GM21619 (cell line): ENCODE results near the gene TBCD.

Source experiments
- ATAC-seq: cut with Tn5 transposase; IDR thresholded peaks from one replicate; pipeline ENCODE4 v1.9.1; 2021; ENCODE audit not compliant: unreplicated experiment

TBCD gene

DNA sequence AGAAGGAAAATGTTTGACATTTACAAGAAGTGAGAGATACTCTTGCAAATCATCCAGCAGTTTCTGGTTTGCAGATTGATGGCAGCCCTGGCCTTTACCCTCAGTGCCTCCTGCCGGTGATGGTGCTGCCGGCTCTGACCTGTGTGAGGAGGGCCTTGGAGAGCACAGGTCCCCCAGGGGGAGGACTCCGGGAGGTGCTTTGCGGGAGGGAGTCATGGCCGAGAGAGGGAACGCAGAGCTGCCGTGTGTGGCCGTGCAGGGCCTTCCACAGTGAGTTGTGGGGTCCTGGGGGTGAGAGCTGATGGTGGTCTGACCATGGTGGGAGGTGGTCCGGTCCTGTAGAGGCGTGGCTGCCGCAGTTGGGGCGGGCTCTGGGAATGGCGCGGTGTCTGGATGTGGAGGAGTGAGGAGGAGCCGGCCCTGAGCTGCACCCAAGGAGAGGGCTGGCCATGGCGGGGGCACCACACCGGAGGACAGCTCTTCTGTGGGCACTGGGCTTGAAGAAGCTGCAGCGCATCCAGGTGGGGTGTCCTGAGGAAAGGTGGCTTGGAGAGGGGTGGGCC, 116.0 kb downstream of the TBCD start:
- no peak for ATAC-seq

DNA sequence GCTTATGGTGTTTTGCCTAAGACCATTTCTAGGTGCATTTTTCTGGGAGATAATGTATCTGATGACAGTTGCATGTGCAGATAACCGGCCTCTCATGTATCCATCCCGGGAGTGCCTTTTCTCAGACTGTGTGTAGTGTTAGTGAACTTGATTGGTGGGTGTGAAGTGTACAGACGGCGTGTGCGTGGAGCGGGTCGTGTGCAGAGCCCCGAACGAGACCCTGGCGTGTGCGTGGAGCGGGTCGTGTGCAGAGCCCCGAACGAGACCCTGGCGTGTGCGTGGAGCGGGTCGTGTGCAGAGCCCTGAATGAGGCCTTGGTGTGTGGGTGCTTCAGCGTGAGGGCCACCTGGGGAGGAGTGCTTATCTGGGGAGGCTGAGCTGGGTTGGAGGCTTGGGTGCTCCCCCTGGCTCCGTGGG, 116.9 kb downstream of the TBCD start:
- no peak for ATAC-seq

DNA sequence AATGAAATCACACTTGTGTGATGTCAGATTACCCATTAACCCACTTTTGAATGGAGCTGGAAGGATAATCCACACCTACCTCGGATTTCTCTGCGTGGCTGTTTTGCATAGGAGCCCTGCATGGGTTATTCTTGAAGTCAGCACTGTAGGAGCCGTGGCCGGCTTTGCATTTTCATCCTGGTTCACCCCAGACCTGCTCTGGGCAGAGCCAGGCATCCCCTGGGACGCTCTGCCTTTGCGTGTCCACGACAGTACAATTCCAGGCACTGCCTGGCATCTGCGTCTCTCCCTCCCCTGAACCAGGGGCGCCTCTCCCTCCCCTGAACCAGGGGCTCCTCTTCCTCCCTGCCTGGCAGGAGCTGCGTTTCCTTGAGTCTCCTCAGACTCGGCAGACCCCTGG, 117.7 kb downstream of the TBCD start:
- ATAC-seq, result no peak

DNA sequence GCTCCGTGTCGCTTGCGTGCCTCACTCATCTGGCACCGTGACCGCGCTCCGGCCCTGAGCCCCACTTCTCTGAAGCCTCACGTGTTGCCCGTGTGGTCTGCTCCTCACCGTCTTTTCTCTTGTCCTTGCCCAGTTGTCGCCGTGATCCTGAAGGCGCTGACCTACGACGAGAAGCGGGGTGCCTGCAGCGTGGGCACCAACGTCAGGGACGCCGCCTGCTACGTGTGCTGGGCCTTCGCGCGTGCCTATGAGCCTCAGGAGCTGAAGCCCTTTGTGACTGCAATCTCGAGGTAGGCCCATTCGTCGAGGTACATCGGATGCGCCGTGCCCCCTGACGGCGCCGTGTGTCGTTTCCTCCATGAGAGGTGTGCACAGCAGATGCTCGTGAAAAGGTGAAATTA, 118.2 kb downstream of the TBCD start:
- ATAC-seq, result no peak

DNA sequence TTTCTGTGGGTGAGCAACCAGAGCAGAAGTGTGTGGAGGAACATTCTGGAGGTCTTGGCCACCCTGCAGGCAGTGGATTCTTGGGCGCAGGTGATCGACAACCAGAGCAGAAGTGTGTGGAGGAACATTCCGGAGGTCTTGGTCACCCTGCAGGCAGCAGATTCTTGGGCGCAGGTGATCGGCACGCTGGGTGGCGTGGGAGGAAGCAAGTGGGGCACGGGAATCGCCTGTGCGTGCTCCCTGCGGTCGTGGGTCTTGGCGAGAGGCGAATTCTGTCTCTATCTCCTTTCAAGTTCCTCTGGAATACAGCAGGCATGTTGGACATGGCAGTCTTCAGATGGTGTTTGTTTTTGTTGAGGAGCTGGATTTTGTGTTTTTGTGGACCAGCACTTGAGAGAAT, 118.7 kb downstream of the TBCD start:
- ATAC-seq, result no peak

DNA sequence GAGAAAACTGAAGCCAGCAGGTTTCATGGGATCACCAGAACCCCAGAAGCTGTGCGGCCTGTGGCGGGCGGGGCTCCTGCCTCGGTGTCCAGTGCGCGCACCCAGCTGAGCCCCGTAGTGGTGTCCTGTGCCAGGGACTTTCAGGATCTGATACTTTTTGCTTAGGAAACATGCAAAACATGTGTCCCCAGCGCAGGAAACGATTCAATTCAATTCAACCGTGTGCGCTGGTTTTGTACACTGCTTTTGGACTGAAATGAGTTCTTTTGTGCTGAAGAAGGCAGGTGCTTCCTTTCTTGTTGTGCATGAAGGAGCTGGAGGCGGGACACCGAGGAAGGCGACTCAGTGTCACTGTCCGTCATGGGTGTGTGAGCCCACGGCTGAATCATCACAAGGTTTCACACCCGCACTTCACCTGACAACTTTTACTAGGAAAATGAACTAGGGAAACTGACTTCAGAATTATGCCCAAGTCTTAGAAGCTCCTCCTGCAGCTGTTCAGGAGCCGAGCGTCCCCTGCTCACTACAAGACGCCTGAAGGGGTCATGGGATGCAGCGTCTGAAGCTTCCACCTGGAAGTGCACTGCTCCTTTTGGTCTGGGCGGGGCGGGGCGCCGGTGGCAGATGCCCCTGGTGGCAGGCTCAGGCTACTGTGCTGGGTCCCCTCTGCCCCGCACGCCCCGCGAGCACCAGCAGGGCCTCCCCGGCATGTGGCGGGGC, 119.4 kb downstream of the TBCD start:
- ATAC-seq, result peak; percentile 74

DNA sequence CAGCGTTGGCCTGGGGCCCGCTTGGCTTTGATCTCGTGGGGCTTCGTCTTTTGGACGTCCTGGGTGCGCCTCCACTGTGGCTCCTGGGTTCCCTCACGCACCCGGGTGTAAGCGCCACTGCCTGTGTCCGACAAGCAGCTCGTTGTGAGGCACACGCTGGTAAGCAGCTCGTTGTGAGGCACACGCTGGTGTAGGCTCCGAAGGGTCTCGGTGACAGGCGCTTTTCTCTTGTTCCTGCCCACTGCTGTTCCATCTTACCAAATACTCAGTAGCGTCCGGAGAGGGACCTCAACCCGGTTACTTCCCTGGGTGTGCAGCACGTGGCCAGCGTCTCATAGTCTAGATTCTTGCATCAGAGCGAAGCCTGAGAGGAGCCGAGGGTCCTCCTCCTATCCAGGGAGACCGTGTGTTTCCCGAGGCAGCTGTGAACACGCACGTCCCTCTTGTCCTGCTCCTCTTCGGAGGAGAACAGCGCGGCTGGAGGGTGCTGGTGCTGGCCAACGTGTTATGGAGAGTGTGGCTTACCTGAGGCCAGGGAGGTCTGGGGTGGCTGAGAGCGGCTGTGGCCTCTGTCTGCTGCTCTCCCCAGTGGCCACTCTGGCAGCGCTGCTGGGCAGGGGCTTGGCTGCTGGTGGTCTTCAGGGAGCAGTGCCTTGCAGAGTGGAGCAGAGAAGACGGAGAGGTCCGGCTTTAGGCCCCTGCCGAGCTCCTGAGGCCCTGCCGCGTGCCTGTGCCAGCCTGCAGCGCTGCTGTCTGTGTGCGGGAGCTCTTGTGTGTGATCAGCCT, 120.1 kb downstream of the TBCD start:
- no peak for ATAC-seq

DNA sequence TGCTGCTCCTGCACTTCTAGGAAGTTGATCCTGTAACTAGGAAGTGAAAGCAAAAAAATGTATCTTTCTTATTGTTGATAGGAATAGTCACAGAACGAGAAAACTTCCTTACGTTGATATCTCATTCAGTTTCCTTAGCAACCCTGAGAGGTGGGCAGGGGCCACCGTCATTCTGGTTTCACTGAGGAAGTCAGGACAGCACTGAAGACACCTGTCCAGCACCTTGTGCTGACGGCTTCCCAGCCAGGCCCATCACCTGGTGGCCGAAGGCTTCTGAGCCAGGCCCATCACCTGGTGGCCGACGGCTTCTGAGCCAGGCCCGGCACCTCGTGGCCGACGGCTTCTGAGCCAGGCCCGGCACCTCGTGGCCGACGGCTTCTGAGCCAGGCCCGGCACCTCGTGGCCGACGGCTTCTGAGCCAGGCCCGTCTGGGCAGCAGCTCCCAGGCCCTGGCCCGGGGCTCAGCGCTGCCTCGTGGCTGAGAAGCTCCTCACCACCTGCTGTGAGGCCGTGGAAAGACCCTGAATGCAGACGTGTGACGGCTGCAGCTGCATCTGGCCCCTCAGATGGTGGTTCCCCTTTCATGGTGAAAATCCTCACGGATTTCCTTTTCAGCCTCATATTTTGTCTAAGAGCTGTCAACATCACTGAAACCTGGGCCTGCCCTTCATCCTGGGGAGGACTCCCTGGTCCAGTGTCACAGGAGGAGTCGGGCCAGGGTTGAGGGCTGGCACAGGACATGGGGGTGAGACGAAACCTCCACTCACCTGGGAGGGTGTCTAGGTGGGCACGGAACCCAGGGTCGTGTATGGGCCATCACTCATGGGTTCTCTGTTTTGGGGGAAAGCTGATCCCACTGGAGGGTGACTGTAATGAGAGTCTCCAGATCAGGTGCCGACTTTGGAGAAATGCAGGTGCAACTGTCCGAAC, 121.0 kb downstream of the TBCD start:
- no peak for ATAC-seq

DNA sequence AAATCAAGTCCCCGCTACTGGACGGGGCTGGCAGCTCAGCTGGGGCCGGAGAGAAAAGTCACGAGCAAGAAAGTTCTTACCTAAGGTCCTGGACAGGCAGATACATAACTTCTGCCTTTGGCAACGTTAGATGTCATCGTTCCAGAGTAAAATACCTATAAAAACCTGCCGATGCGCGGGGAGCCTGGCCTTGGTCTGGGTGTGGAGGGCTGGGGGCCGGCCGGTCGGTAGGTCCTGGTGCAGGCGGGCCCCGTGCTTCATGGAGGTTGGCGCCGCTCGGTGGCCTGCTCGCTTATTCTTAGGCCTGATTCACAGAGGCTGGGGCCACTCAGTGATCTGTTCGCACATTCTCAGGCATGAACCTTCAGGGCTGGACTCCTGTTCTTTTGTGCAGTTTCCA, 121.7 kb downstream of the TBCD start:
- ATAC-seq, result no peak

DNA sequence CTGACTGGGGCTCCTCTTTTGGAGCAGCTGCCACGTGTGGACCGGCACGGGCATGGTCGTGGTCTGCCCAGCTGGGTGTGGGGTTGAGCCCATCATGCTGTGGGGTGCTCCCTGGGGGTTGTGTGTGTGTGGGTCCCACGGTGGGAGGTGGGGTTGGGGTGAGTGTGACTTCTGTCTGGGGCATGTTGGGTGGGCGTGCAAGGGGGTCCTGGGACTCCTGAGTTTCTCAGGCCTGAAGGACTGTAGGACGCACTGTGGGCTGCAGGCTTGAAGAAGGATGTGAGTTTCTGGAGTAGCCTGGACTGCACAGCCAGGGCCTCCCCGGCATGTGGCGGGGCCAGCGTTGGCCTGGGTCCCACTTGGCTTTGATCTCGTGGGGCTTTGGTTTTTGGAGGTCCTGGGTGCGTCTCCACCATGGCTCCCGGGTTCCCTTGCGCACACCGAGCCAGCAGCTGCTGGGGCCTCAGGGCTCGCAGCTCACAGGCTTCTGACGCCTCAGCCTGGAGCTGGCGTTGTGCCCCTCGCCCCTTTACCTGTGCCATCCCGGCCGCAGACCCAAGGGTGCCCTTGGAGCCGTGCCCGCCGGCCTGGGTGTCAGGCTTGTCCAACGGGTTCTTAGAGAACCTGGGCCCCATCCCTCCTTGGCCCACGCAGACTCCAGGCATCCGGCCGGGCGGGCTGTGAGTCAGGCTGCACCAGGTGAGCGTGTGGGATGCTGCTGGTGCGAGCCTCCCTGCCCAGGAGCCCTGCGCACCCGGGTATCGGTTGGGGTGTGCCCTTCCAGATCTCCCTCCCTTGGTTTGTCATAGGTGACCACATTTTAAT, 122.4 kb downstream of the TBCD start:
- ATAC-seq, result no peak

DNA sequence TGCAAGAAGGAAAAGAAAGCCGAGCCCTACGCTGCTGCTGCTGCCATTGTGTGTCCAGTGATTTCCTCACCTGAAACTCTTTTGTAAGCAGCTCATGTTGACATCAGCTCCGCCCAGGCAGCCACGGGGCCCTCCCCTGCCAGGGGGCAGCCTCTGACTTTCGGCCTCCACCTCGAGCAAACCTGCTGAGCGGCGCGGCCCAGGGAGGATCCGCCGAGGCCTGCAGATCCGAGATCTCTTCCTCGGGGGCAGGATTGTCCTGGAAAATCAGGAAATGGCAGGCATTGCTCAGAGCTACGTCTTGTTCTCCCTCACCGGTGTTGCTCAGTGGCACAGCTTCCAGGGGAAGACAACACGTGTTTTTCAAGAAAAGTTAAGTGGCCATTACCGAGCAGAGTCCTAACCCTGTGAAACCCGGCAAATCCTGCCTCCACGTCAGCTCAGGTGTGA, 123.6 kb downstream of the TBCD start:
- ATAC-seq, result no peak

DNA sequence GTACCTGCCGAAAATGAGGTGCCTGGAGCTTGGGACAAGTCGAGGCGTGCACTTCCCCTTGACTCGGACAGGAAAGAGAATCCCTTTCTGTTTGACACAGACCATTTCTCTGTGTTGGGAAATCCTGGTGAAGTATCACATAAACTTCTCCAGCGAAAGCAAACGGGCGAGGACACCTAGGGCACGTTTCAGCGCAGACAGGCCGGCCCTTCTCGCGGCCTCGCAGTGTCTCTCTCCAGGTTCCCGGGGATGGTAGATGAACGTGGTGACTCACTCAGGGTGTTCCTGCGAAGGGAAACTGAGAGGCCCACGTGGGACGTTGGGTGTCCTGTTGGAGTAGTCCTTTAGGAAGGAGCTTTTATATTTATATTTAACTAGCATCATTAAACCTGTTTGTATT, 124.3 kb downstream of the TBCD start:
- ATAC-seq, result no peak

DNA sequence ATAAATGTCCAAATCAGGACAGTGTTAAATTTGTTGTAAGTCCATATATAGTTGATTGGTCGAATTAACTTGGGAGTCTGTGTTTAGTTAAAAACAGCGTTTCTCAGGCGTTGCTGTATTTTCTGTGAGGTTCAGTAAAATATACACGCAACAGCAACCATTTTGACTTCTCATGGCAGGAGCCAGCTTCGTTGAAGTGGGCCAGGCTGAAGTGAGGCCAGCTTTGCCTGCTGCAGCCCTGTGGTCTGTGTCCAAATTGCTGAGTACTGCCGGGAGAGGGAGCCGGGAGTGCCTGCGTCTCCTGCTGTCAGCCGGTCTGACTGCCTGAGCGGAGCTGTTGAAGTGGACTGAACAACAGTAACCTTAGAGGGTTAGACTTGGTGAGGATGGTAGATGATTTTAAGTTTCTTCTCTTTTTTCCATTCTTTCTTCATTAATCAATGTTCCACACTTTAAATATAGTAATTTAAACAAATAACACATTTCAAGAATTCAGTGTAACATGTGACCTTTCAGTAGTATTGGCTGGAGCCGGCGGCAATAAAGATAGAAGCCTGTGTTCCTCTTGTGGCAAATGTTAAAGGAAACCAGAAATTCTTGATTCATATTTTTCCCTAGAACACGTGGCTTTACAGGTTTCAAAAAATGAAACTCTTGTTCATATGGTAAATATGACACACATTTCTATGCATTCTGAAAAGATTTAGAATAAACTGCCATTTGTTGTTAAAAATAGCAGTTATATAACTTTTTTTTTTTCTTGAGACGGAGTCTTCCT, 124.9 kb downstream of the TBCD start:
- ATAC-seq, result no peak

DNA sequence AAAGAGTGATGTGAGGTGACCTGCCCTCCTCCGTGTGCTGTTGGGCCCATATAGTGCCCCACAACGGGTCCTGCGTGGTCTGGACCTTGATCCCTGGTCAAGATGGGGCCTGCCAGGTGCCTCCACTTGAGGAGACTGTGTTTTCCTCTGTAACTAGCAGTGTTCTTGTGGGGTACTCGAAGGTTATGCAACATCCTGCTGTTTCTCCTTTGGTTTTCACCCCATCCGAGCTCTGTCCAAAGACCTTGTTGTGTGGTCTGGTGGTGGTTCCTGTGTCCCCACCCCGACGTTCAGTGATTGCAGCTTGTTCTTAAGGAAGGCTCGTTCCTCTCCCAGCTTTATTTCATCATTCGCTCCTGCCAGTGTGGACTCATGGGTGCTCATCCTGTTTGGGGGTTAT, 126.7 kb downstream of the TBCD start:
- no peak for ATAC-seq

DNA sequence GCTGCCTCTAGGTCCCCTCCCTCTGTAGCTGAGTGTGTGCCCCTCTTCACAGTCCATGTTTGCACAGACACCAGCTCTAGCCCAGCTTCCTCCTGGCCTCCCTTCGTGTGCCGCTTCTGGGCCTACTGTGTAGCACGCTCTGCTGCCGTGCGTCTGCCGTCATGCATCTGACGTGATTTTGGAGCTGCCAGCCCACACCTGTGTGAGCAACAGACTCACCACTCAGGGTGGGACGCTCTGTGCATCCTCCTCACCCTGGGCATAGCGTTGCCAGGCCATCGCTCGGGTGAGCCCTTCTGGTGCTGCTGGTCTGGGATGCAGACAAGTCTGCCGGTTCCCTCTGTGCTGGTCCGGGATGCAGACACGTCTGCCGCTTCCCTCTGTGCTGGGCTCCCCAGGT, 127.4 kb downstream of the TBCD start:
- ATAC-seq, result no peak

DNA sequence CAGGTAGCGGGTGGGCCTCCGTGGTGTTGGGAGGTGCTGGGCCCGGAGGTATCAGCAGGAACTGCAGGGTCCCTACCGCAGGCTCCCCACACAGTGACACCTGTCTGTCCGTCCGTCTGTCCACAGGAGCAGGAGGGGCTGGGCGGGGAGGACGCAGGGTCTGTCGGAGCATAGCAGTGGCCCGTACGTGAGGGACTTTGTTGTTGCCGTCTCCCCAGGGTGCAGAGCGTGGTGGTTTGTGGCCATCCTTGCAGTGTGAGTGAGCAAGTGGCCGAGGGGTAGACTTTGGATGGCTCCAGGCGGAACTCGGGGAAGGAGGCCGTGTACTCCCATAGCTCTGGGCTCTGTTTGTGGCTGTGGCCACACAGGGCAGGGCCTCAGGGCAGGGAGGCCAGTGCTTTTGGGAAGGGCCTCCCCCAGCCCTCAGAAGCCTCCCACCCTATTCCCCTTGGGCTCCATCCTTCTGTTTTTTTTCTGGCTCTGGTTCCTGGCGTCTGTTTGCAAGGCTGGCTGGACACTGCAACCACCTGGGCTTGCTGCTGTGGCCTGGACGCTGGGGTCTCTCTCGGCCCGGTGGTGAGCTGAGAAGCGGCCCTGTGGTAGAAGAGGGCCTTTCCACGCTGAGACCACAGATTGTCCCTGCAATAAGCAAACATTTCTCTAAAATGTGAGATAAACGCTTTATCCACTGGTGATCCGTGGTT, 128.9 kb downstream of the TBCD start:
- ATAC-seq, result no peak

DNA sequence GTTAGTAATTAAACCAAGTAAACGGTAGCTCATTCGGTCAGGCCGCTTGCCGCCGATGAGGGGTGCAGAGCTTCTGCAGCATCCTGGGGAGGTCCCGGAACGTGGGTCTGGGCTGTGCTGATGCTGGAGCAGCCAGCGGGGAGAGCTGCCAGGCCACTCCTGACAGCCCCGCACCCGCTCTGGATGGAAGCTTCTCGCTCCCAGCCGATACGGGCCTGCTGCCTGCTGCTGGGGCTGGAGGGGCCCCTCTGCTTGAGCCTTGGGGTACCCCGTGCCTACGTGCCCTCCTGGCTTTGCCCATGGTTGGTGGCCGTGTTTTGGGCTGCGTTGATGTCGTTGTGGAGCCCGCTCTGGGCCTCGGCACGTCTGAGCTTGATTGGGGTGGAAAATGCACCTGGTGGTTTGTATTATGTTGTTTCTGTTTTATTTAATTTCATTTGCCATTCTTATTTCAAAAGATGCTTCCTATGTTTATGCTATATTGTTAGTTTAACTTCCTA, 129.5 kb downstream of the TBCD start:
- ATAC-seq, result no peak

DNA sequence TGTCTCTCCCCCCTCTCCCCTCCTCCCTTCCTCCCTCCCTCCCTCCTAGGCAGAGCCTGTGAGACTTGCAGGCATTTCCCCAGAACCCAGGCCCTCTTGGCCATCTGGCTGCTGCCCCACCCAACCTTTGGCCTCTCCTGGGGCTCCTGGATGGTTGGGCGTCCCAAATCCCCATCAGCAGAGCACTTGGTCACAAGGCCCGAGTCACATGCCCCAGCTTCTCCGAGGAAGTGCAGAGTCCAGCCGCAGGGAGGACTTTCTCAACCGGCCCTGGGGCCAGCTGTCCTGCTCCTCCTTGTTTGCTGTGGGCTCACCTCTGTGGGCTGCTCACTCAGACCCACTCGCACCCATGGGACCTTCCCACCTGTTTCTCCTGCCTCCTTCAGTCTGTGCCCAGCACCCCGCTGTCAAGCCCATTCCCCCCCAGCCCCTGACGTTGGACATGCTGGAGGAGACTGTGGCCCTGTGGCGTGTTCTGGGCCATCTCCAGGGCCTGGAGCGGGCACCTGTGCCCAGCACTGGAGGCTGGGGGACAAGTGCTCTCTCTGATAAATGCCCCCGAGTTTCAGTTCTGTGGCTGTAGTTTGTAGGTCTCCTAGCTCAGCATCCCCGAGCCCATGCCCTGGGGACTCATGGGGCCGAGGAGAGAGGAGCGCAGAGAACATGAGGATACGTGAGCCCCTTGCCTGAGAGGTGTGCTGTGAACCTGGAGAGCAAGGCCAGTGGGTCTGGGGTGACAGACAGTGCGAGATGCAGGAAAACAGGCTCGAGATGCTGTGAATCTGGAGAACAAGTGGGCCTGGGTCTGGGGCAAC, 130.2 kb downstream of the TBCD start:
- no peak for ATAC-seq
